AG09319 (cell line): ENCODE data around the gene STK4.

ENCODE experiments used
- DNase-seq: peaks from one replicate; pipeline ENCODE4 v3.0.0-alpha.2; 2010; ENCODE audit warnings: low read depth; ENCODE audit errors: extremely low read depth
- CTCF ChIP-seq: IDR thresholded peaks from 2 replicates; pipeline ENCODE4 v1.5.1; 2011; ENCODE audit warnings: low read depth, mild to moderate bottlenecking, inconsistent platforms, low read length, moderate library complexity

The STK4 gene

GRCh38 chr20:44950368-44950767 is 15.9 kb upstream of the STK4 start:
- DNase-seq, result no peak
- TF ChIP-seq CTCF, result no peak

- no peak for TF ChIP-seq CTCF
- no peak for DNase-seq
Measured at GRCh38 chr20:44952731-44953130, 13.6 kb upstream of the STK4 start.

- DNase-seq, result no peak
- TF ChIP-seq CTCF, result no peak
Measured at GRCh38 chr20:44954211-44954610, 12.1 kb upstream of the STK4 start.

GRCh38 chr20:44955270-44955669 is 11.0 kb upstream of the STK4 start:
- no peak for TF ChIP-seq CTCF
- no peak for DNase-seq

GRCh38 chr20:44956410-44956809 is 9.9 kb upstream of the STK4 start:
- DNase-seq, result no peak
- TF ChIP-seq CTCF, result no peak

GRCh38 chr20:44958276-44958675 is 8.0 kb upstream of the STK4 start:
- no peak for DNase-seq
- no peak for TF ChIP-seq CTCF

- TF ChIP-seq CTCF, result no peak
- DNase-seq, result no peak
Measured at GRCh38 chr20:44959082-44959637, 7.2 kb upstream of the STK4 start.
